ENCODE results near the gene ZNF853. TPM values are rescaled to one million over a fixed set of nuclear protein-coding genes. Genes with fewer than 3 reads are reported as not detected.

ZNF853 gene
- total and polyA plus RNA-seq, 2 donors from 2014 or later = 3.4 to 5.4 TPM

DNA sequence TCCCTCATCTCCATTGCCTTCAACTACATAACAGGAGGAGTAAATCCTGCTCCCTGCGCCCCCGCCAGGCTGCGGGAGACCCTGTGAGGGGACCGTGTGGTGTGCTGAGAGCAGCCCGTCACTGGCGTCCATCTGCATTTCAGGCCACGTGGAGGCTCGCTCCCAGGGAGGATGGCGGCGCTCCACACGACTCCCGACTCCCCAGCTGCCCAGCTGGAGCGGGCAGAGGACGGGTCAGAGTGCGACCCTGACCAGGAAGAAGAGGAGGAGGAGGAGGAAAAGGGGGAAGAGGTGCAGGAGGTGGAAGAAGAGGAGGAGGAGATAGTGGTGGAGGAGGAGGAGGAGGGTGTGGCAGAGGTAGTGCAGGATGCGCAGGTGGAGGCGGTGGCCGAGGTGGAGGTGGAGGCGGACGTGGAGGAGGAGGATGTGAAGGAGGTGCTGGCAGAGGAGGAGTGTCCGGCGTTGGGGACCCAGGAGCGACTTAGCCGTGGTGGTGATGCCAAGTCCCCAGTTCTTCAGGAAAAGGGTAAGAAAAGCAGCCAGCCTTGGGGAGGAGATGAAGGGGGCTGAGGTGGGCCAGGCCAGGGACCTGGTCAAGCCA, 26.9 kb downstream of the ZNF853 start:
- H3K36me3 ChIP-seq (ENCODE audit: control insufficient read depth in 2 of 3, insufficient read depth in 3 of 3, low read length in 3 of 3) = peaks cover 0 to 25% (median 17%) of the 10 kb centered on the region in 3 donors
- no peak overlapping the region for H3K4me3 ChIP-seq (ENCODE audit: low read length in 3 of 3)
- no peaks in the 10 kb centered on the region for H3K27me3 ChIP-seq (ENCODE audit: control insufficient read depth, insufficient read depth, low read length)
- DNase-seq (no peak), FAIRE-seq (no peak)
- no peak overlapping the region for H3K27ac ChIP-seq (ENCODE audit: low read depth in 2 of 2, low read length in 2 of 2)
- H3K9me3 ChIP-seq (ENCODE audit: control insufficient read depth in 2 of 3, insufficient read depth in 1 of 3, low read length in 3 of 3) = no peaks in the 10 kb centered on the region
- H3K9ac ChIP-seq (ENCODE audit: low read length in 3 of 3) = no peak overlapping the region
- intact Hi-C loops (cut with DNase I) = no loop called here
- H3K4me1 ChIP-seq (ENCODE audit: control insufficient read depth in 2 of 3, insufficient read depth in 2 of 3, low read depth in 1 of 3, low read length in 3 of 3) = peaks cover 0 to 8% (median 0%) of the 10 kb centered on the region in 3 donors
- no peak for TF ChIP-seq CTCF (IDR thresholded peaks at IDR 0.05; ENCODE audit: borderline replicate concordance, extremely low read depth, insufficient read depth)

GRCh38 chr7:6642861-6643640, 27.6 kb downstream of the ZNF853 start:
- Histone ChIP-seq H3K27me3 (ENCODE audit: control insufficient read depth, insufficient read depth, low read length) (no peaks in the 10 kb centered on the region), H3K27ac (ENCODE audit: low read depth in 2 of 2, low read length in 2 of 2) (no peak overlapping the region), H3K9me3 (ENCODE audit: control insufficient read depth in 2 of 3, insufficient read depth in 1 of 3, low read length in 3 of 3) (no peaks in the 10 kb centered on the region), H3K4me1 (ENCODE audit: control insufficient read depth in 2 of 3, insufficient read depth in 2 of 3, low read depth in 1 of 3, low read length in 3 of 3) (peaks cover 0 to 6% (median 0%) of the 10 kb centered on the region in 3 donors), H3K36me3 (ENCODE audit: control insufficient read depth in 2 of 3, insufficient read depth in 3 of 3, low read length in 3 of 3) (peaks cover 0 to 25% (median 17%) of the 10 kb centered on the region in 3 donors), H3K4me3 (ENCODE audit: low read length in 3 of 3) (no peak overlapping the region), H3K9ac (ENCODE audit: low read length in 3 of 3) (no peak overlapping the region)
- intact Hi-C loops (cut with DNase I) = no loop called here
- FAIRE-seq (no peak), DNase-seq (peak in 1 of 5 donors; percentile 25)
- TF ChIP-seq CTCF (IDR thresholded peaks at IDR 0.05; ENCODE audit: borderline replicate concordance, extremely low read depth, insufficient read depth) = no peak

DNA sequence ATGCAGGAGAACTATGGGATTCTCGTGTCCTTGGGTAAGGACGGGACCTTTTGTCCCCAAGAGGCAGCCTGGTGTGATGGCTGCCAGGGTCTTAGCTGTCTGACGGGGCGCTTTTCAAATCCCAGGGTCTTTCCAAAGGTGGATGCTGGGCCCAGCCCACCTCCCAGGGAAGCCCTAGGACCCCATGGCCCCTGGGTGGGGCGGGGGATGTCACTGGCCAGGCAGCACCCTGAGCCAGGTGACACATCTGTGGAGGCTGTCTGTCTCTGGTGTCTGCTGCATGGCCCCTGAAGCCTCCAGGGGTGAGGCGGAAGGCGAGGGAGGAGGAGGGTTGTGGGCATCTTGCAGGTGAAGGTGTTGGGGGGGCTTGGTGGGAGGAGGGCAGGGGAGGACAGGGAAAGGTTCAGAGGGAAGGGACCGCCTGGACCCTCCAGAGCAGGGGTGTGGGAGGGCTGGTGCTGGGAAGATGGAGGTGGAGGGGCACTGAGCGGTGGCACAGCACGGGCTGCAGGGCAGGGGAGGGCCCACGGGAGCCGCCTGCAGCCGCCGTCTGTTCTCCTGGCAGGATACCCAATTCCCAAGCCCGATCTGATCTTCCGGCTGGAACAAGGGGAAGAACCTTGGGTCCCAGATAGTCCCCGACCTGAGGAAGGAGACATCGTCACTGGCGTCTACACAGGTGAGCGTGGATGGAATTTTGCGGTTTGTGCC, 28.7 kb downstream of the ZNF853 start:
- intact Hi-C loops (cut with DNase I) = no loop called here
- no peaks in the 10 kb centered on the region for H3K9me3 ChIP-seq (ENCODE audit: control insufficient read depth in 2 of 3, insufficient read depth in 1 of 3, low read length in 3 of 3)
- no peak overlapping the region for H3K27ac ChIP-seq (ENCODE audit: low read depth in 2 of 2, low read length in 2 of 2)
- no peaks in the 10 kb centered on the region for H3K4me1 ChIP-seq (ENCODE audit: control insufficient read depth in 2 of 3, insufficient read depth in 2 of 3, low read depth in 1 of 3, low read length in 3 of 3)
- TF ChIP-seq CTCF (IDR thresholded peaks at IDR 0.05; ENCODE audit: borderline replicate concordance, extremely low read depth, insufficient read depth) = no peak
- H3K27me3 ChIP-seq (ENCODE audit: control insufficient read depth, insufficient read depth, low read length) = no peaks in the 10 kb centered on the region
- FAIRE-seq (no peak), DNase-seq (no peak)
- no peak overlapping the region for H3K4me3 ChIP-seq (ENCODE audit: low read length in 3 of 3)
- no peak overlapping the region for H3K9ac ChIP-seq (ENCODE audit: low read length in 3 of 3)
- peaks cover 0 to 25% (median 17%) of the 10 kb centered on the region in 3 donors for H3K36me3 ChIP-seq (ENCODE audit: control insufficient read depth in 2 of 3, insufficient read depth in 3 of 3, low read length in 3 of 3)
